HEK293 (cell line): ENCODE data around the gene LRFN2.

Source experiments
- CTCF ChIA-PET: fragments of 350-600 bp; formaldehyde crosslinking; extraction: SDS; loops from one replicate; lab custom pipeline; 2021; ENCODE audit warnings: antibody characterized with exemption; lab: Yijun Ruan, JAX
- POLR2A ChIA-PET: fragments of 300-600 bp; formaldehyde crosslinking; extraction: SDS; loops from one replicate; lab custom pipeline; 2020; ENCODE audit warnings: antibody characterized with exemption, inconsistent platforms; lab: Yijun Ruan, JAX
- H3K27ac ChIP-seq: fragments of 200-500 bp; sonication (Bioruptor generic); 2 replicates; pipeline ENCODE4 v1.5.1; 2014; ENCODE audit warnings: low read depth, low read length, control low read depth, inconsistent platforms; ENCODE audit errors: extremely low read depth
- H3K36me3 ChIP-seq, 2 experiments: fragments of 200-500 bp in 1 of 2; sonication (Bioruptor generic) in 1 of 2; 1 replicate in 1 of 2; 2 replicates in 1 of 2; pipeline ENCODE4 v1.5.1; 2014 to 2017; ENCODE audit warnings: inconsistent platforms in 2 of 2, low read length in 2 of 2; ENCODE audit not compliant: control insufficient read depth in 2 of 2, insufficient read depth in 1 of 2
- H3K4me1 ChIP-seq: fragments of 200-500 bp; sonication (Bioruptor generic); 2 replicates; pipeline ENCODE4 v1.5.1; 2014; ENCODE audit warnings: mild to moderate bottlenecking, low read length, inconsistent platforms; ENCODE audit not compliant: control insufficient read depth, insufficient read depth
- H3K4me3 ChIP-seq: 2 replicates; pipeline ENCODE4 v1.5.1; 2011; ENCODE audit warnings: low read depth, mild to moderate bottlenecking, control low read depth, low read length, moderate library complexity
- H3K9me3 ChIP-seq: fragments of 200-500 bp; sonication (Bioruptor generic); 2 replicates; pipeline ENCODE4 v1.5.1; 2014; ENCODE audit warnings: low read depth, low read length, inconsistent platforms; ENCODE audit not compliant: control insufficient read depth, insufficient read depth
- KLF1 ChIP-seq: fragments of 450-650 bp; formaldehyde crosslinking; IDR thresholded peaks from 2 replicates; pipeline ENCODE4 v1.5.1; 2016; ENCODE audit warnings: missing biosample characterization, missing genetic modification characterization
- KLF16 ChIP-seq: fragments of 450-650 bp; formaldehyde crosslinking; IDR thresholded peaks from 2 replicates; pipeline ENCODE4 v1.5.1; 2017; ENCODE audit warnings: missing biosample characterization, missing genetic modification characterization
- KLF7 ChIP-seq: fragments of 450-650 bp; formaldehyde crosslinking; IDR thresholded peaks from 2 replicates; pipeline ENCODE4 v1.5.1; 2016; ENCODE audit warnings: missing biosample characterization, missing genetic modification characterization, borderline replicate concordance
- KLF9 ChIP-seq: fragments of 450-650 bp; formaldehyde crosslinking; IDR thresholded peaks from 2 replicates; pipeline ENCODE4 v1.5.1; 2016; ENCODE audit warnings: missing biosample characterization, missing genetic modification characterization, low read depth
- OSR2 ChIP-seq: fragments of 450-650 bp; formaldehyde crosslinking; IDR thresholded peaks from 2 replicates; pipeline ENCODE4 v1.5.1; 2016; ENCODE audit warnings: missing biosample characterization, missing genetic modification characterization
- RBAK ChIP-seq: fragments of 450-650 bp; formaldehyde crosslinking; IDR thresholded peaks from 2 replicates; pipeline ENCODE4 v1.5.1; 2016; ENCODE audit warnings: missing biosample characterization, missing genetic modification characterization
- SALL2 ChIP-seq: fragments of 450-650 bp; formaldehyde crosslinking; IDR thresholded peaks from 2 replicates; pipeline ENCODE4 v1.5.0; 2017; ENCODE audit warnings: missing biosample characterization, mild to moderate bottlenecking, missing genetic modification characterization, borderline replicate concordance
- SETDB1 ChIP-seq: IDR thresholded peaks from one replicate; pipeline ENCODE4 v1.6.1; 2017; ENCODE audit warnings: mild to moderate bottlenecking, low read length, moderate library complexity, mixed read lengths; ENCODE audit not compliant: insufficient read length
- ZBTB17 ChIP-seq: fragments of 450-650 bp; formaldehyde crosslinking; IDR thresholded peaks from 2 replicates; pipeline ENCODE4 v1.5.1; 2016; ENCODE audit warnings: missing biosample characterization, missing genetic modification characterization
- ZBTB20 ChIP-seq: fragments of 450-650 bp; formaldehyde crosslinking; IDR thresholded peaks from 2 replicates; pipeline ENCODE4 v1.5.1; 2016; ENCODE audit warnings: missing biosample characterization, missing genetic modification characterization
- ZBTB21 ChIP-seq: fragments of 450-650 bp; formaldehyde crosslinking; IDR thresholded peaks from 2 replicates; pipeline ENCODE4 v1.5.1; 2017; ENCODE audit warnings: missing biosample characterization, missing genetic modification characterization
- ZEB2 ChIP-seq: fragments of 450-650 bp; formaldehyde crosslinking; IDR thresholded peaks from 2 replicates; pipeline ENCODE4 v1.5.1; 2016; ENCODE audit warnings: missing biosample characterization, missing genetic modification characterization
- ZFHX2 ChIP-seq: fragments of 450-650 bp; formaldehyde crosslinking; conservative IDR thresholded peaks from 2 replicates; pipeline ENCODE4 v1.5.1; 2016; ENCODE audit warnings: missing biosample characterization, missing genetic modification characterization
- ZNF121 ChIP-seq: fragments of 450-650 bp; formaldehyde crosslinking; IDR thresholded peaks from 2 replicates; pipeline ENCODE4 v1.5.1; 2016; ENCODE audit warnings: missing biosample characterization, missing genetic modification characterization
- ZNF132 ChIP-seq: fragments of 450-650 bp; formaldehyde crosslinking; IDR thresholded peaks from 2 replicates; pipeline ENCODE4 v1.5.1; 2017; ENCODE audit warnings: missing biosample characterization, missing genetic modification characterization, borderline replicate concordance
- ZNF16 ChIP-seq: fragments of 450-650 bp; formaldehyde crosslinking; IDR thresholded peaks from 2 replicates; pipeline ENCODE4 v1.5.1; 2016; ENCODE audit warnings: low read depth, missing biosample characterization, missing genetic modification characterization
- ZNF174 ChIP-seq: fragments of 450-650 bp; formaldehyde crosslinking; IDR thresholded peaks from 2 replicates; pipeline ENCODE4 v1.5.0; 2017; ENCODE audit warnings: missing biosample characterization, mild to moderate bottlenecking, missing genetic modification characterization
- ZNF175 ChIP-seq: fragments of 450-650 bp; formaldehyde crosslinking; IDR thresholded peaks from 2 replicates; pipeline ENCODE4 v1.5.1; 2016; ENCODE audit warnings: missing biosample characterization, missing genetic modification characterization
- ZNF239 ChIP-seq: fragments of 450-650 bp; formaldehyde crosslinking; IDR thresholded peaks from 2 replicates; pipeline ENCODE4 v1.5.1; 2016; ENCODE audit warnings: missing biosample characterization, missing genetic modification characterization
- ZNF311 ChIP-seq: fragments of 450-650 bp; formaldehyde crosslinking; IDR thresholded peaks from 2 replicates; pipeline ENCODE4 v1.5.1; 2017; ENCODE audit warnings: missing biosample characterization, missing genetic modification characterization, borderline replicate concordance
- ZNF350 ChIP-seq: fragments of 450-650 bp; formaldehyde crosslinking; IDR thresholded peaks from 2 replicates; pipeline ENCODE4 v1.5.0; 2017; ENCODE audit warnings: missing biosample characterization, mild to moderate bottlenecking, missing genetic modification characterization
- ZNF391 ChIP-seq: fragments of 450-650 bp; formaldehyde crosslinking; IDR thresholded peaks from 2 replicates; pipeline ENCODE4 v1.5.1; 2016; ENCODE audit warnings: low read depth, missing biosample characterization, missing genetic modification characterization, borderline replicate concordance
- ZNF433 ChIP-seq: fragments of 450-650 bp; formaldehyde crosslinking; IDR thresholded peaks from 2 replicates; pipeline ENCODE4 v1.5.1; 2016; ENCODE audit warnings: missing biosample characterization, missing genetic modification characterization, low read depth
- ZNF473 ChIP-seq: fragments of 450-650 bp; formaldehyde crosslinking; IDR thresholded peaks from 2 replicates; pipeline ENCODE4 v1.5.1; 2017; ENCODE audit warnings: missing biosample characterization, missing genetic modification characterization
- ZNF48 ChIP-seq: fragments of 450-650 bp; formaldehyde crosslinking; IDR thresholded peaks from 2 replicates; pipeline ENCODE4 v1.5.1; 2016; ENCODE audit warnings: missing biosample characterization, missing genetic modification characterization
- ZNF501 ChIP-seq: fragments of 450-650 bp; formaldehyde crosslinking; IDR thresholded peaks from 2 replicates; pipeline ENCODE4 v1.5.1; 2016; ENCODE audit warnings: missing biosample characterization, missing genetic modification characterization
- ZNF544 ChIP-seq: fragments of 450-650 bp; formaldehyde crosslinking; IDR thresholded peaks from 2 replicates; pipeline ENCODE4 v1.5.0; 2017; ENCODE audit warnings: missing biosample characterization, missing genetic modification characterization
- ZNF580 ChIP-seq: fragments of 450-650 bp; formaldehyde crosslinking; IDR thresholded peaks from 2 replicates; pipeline ENCODE4 v1.5.1; 2016; ENCODE audit warnings: missing biosample characterization, missing genetic modification characterization
- ZNF596 ChIP-seq: fragments of 450-650 bp; IDR thresholded peaks from 2 replicates; pipeline ENCODE4 v1.5.0; 2018; ENCODE audit warnings: missing biosample characterization, mild to moderate bottlenecking, missing genetic modification characterization, moderate library complexity
- ZNF623 ChIP-seq: fragments of 450-650 bp; formaldehyde crosslinking; IDR thresholded peaks from 2 replicates; pipeline ENCODE4 v1.5.1; 2016; ENCODE audit warnings: missing biosample characterization, missing genetic modification characterization
- ZNF639 ChIP-seq: fragments of 450-650 bp; formaldehyde crosslinking; IDR thresholded peaks from 2 replicates; pipeline ENCODE4 v1.5.1; 2016; ENCODE audit warnings: missing biosample characterization, missing genetic modification characterization
- ZNF677 ChIP-seq: fragments of 450-650 bp; IDR thresholded peaks from 2 replicates; pipeline ENCODE4 v1.5.0; 2018; ENCODE audit warnings: missing biosample characterization, mild to moderate bottlenecking, missing genetic modification characterization, moderate library complexity
- ZSCAN4 ChIP-seq: fragments of 450-650 bp; formaldehyde crosslinking; IDR thresholded peaks from 2 replicates; pipeline ENCODE4 v1.5.1; 2017; ENCODE audit warnings: missing biosample characterization, missing genetic modification characterization

The LRFN2 gene

GRCh38 chr6:40556881-40557280, 30.3 kb downstream of the LRFN2 start:
- Histone ChIP-seq H3K4me1 (no peaks in the 10 kb centered on the region), H3K36me3 (no peaks in the 10 kb centered on the region), H3K27ac (no peak overlapping the region), H3K9me3 (no peaks in the 10 kb centered on the region), H3K4me3 (no peak overlapping the region)
- ChIA-PET POLR2A (no interaction called here), CTCF (interaction anchor here (1.0 kb wide), 1 partner anchor 11 kb away, joined by 3 read pairs; no protein-coding TSS in a partner anchor)
- no peak for TF ChIP-seq KLF1 (tag by site-specific recombination)
- TF ChIP-seq ZNF501 (tag by site-specific recombination) = no peak
- TF ChIP-seq ZNF596 = no peak
- TF ChIP-seq ZBTB17 (tag by site-specific recombination) = no peak
- no peak for TF ChIP-seq KLF16 (tag by site-specific recombination)
- no peak for TF ChIP-seq ZNF311 (tag by site-specific recombination)
- TF ChIP-seq ZNF677 (tag by site-specific recombination) = no peak
- TF ChIP-seq ZSCAN4 (tag by site-specific recombination) = no peak
- no peak for TF ChIP-seq ZNF433 (tag by site-specific recombination)
- no peak for TF ChIP-seq ZNF580 (tag by site-specific recombination)
- no peak for TF ChIP-seq ZEB2 (tag by site-specific recombination)
- TF ChIP-seq ZNF16 (tag by site-specific recombination) = no peak
- no peak for TF ChIP-seq OSR2 (tag by site-specific recombination)
- no peak for TF ChIP-seq ZNF473
- no peak for TF ChIP-seq ZBTB20 (tag by site-specific recombination)
- TF ChIP-seq ZNF544 = no peak
- TF ChIP-seq ZFHX2 (tag by site-specific recombination) = no peak
- TF ChIP-seq ZNF391 = no peak
- no peak for TF ChIP-seq ZNF623 (tag by site-specific recombination)
- TF ChIP-seq ZNF132 = no peak

- TF ChIP-seq SETDB1 (no peak), ZNF350 (tag by site-specific recombination) (no peak), ZNF239 (tag by site-specific recombination) (no peak), ZNF639 (tag by site-specific recombination) (no peak), ZNF175 (tag by site-specific recombination) (no peak), KLF7 (tag by site-specific recombination) (no peak), ZNF48 (tag by site-specific recombination) (no peak), ZNF121 (no peak), ZSCAN4 (tag by site-specific recombination) (no peak), RBAK (tag by site-specific recombination) (no peak), KLF9 (tag by site-specific recombination) (no peak), ZNF174 (tag by site-specific recombination) (no peak), ZBTB21 (no peak), SALL2 (tag by site-specific recombination) (no peak)
- H3K27ac ChIP-seq = no peak overlapping the region
- H3K4me3 ChIP-seq = no peak overlapping the region
- H3K36me3 ChIP-seq = no peaks in the 10 kb centered on the region
- CTCF ChIA-PET = interaction anchor here (0.6 to 1.0 kb wide), 2 partner anchors 10 to 60 kb away, joined by 3 read pairs; no protein-coding TSS in a partner anchor
- H3K9me3 ChIP-seq = no peaks in the 10 kb centered on the region
- POLR2A ChIA-PET = no interaction called here
- H3K4me1 ChIP-seq = no peaks in the 10 kb centered on the region
Measured at GRCh38 chr6:40556023-40556422, 31.1 kb downstream of the LRFN2 start.
